ENCODE measurements around the gene CTDSPL2.

CTDSPL2 gene

DNA sequence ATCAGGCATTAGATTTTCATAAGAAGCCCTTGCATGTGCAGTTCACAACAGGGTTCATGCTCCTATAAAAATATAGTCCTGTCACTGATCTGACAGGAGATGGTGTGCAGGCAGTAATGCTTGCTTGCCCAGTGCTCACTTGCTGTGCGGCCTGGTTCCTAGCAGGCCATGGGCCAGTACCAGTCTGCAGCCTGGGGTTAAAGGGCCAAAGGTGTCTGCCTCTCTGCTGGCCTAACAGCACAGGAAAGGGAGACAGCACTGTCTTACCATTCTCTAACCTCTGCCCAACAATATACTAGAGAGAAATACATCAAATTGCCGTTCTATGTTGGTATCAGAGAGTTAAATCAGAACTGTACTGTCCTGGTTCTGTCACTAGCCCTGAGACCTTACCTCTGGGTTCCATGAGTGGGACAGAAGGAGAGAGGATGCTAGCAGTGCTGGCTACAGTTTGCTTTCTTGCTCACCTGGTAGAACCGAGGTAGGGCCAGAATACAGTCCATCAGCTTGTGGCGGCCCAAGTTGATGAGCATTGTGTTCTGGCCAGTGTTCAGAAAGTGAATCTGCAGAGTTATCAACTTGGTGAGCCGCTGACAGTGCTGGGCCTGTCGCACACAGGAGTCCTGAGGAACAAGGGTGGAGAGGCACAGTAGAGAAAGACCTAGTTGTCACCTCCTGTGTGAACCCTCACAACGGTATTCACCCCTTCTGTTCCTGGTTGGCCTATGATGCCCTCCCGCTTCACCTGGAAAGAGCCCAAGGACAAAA, 138.1 kb downstream of the CTDSPL2 start:
- Histone ChIP-seq H3K27me3 (ENCODE audit: control insufficient read depth, insufficient read depth, low read length) (no peaks in the 10 kb centered on the region), H3K4me1 (ENCODE audit: control insufficient read depth, insufficient read depth, low read length) (no peaks in the 10 kb centered on the region), H3K4me3 (ENCODE audit: low read length) (no peak overlapping the region), H3K36me3 (ENCODE audit: control insufficient read depth, insufficient read depth, low read length) (peaks cover 32% of the 10 kb centered on the region), H3K27ac (ENCODE audit: low read length) (no peak overlapping the region), H3K9me3 (ENCODE audit: control insufficient read depth, insufficient read depth, low read length) (no peaks in the 10 kb centered on the region)
- DNase-seq (ENCODE audit: low read depth, low spot score) = no peak
- WGBS (ENCODE audit: insufficient coverage, insufficient read length) = no CpG with 5 or more reads among the region's 8 CpGs

GRCh38 chr15:44566155-44566540, 138.7 kb downstream of the CTDSPL2 start:
- Histone ChIP-seq H3K9me3 (ENCODE audit: control insufficient read depth, insufficient read depth, low read length) (no peaks in the 10 kb centered on the region), H3K4me3 (ENCODE audit: low read length) (no peak overlapping the region), H3K36me3 (ENCODE audit: control insufficient read depth, insufficient read depth, low read length) (peaks cover 26% of the 10 kb centered on the region), H3K27me3 (ENCODE audit: control insufficient read depth, insufficient read depth, low read length) (no peaks in the 10 kb centered on the region), H3K4me1 (ENCODE audit: control insufficient read depth, insufficient read depth, low read length) (no peaks in the 10 kb centered on the region), H3K27ac (ENCODE audit: low read length) (no peak overlapping the region)
- no peak for DNase-seq (ENCODE audit: low read depth, low spot score)
- no CpG with 5 or more reads among the region's 4 CpGs for WGBS (ENCODE audit: insufficient coverage, insufficient read length)

GRCh38 chr15:44568338-44568737, 140.9 kb downstream of the CTDSPL2 start:
- no peaks in the 10 kb centered on the region for H3K9me3 ChIP-seq (ENCODE audit: control insufficient read depth, insufficient read depth, low read length)
- H3K27ac ChIP-seq (ENCODE audit: low read length) = no peak overlapping the region
- no CpG with 5 or more reads among the region's 3 CpGs for WGBS (ENCODE audit: insufficient coverage, insufficient read length)
- H3K4me3 ChIP-seq (ENCODE audit: low read length) = no peak overlapping the region
- H3K36me3 ChIP-seq (ENCODE audit: control insufficient read depth, insufficient read depth, low read length) = peaks cover 21% of the 10 kb centered on the region
- H3K4me1 ChIP-seq (ENCODE audit: control insufficient read depth, insufficient read depth, low read length) = no peaks in the 10 kb centered on the region
- no peak for DNase-seq (ENCODE audit: low read depth, low spot score)
- H3K27me3 ChIP-seq (ENCODE audit: control insufficient read depth, insufficient read depth, low read length) = no peaks in the 10 kb centered on the region

DNA sequence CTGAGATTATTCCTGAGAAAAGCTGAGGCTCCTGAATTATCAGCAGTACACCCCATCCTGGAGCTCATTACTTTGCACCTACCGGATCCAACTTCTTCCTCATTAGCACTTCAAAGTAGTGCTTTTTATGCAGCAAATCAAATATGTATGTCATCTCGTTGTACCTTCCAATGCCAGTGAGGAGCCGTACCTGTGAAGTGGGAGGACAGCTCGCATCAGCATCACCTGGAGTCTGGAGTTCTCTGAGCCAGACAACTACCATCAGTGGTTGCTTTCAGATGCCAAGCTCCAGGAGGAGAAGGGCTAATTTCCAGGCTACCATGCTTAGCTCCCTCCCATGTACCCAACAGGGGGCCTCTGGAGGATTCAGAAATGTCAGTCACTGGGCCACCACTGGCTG, 141.9 kb downstream of the CTDSPL2 start:
- H3K9me3 ChIP-seq (ENCODE audit: control insufficient read depth, insufficient read depth, low read length) = no peaks in the 10 kb centered on the region
- no CpG with 5 or more reads among the region's 4 CpGs for WGBS (ENCODE audit: insufficient coverage, insufficient read length)
- H3K27ac ChIP-seq (ENCODE audit: low read length) = no peak overlapping the region
- peaks cover 18% of the 10 kb centered on the region for H3K36me3 ChIP-seq (ENCODE audit: control insufficient read depth, insufficient read depth, low read length)
- DNase-seq (ENCODE audit: low read depth, low spot score) = no peak
- no peak overlapping the region for H3K4me3 ChIP-seq (ENCODE audit: low read length)
- H3K4me1 ChIP-seq (ENCODE audit: control insufficient read depth, insufficient read depth, low read length) = no peaks in the 10 kb centered on the region; the same call in 1 of the 2 replicates
- no peaks in the 10 kb centered on the region for H3K27me3 ChIP-seq (ENCODE audit: control insufficient read depth, insufficient read depth, low read length)

DNA sequence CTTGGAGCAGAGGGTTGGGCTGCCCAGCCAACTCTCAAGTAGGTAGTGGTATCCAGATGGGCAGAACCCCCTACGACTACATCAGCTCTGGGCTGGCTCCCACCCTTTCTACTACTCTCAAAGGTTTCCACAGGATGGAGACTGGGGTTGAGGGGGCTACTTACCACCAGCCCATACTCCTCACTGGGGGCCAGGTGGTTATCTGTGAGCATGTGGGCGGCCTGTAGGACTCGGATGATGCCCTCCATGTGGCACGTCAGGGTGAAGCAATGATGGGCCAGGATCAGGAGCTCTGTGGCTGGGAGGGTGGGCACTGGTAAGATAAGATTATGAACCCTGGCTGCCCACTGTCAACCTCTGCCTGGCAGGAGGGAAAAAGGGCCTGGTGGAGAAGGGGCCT, 142.9 kb downstream of the CTDSPL2 start:
- Histone ChIP-seq H3K9me3 (ENCODE audit: control insufficient read depth, insufficient read depth, low read length) (no peaks in the 10 kb centered on the region), H3K27ac (ENCODE audit: low read length) (no peak overlapping the region), H3K36me3 (ENCODE audit: control insufficient read depth, insufficient read depth, low read length) (peaks cover 11% of the 10 kb centered on the region), H3K4me3 (ENCODE audit: low read length) (no peak overlapping the region), H3K27me3 (ENCODE audit: control insufficient read depth, insufficient read depth, low read length) (no peaks in the 10 kb centered on the region), H3K4me1 (ENCODE audit: control insufficient read depth, insufficient read depth, low read length) (no peaks in the 10 kb centered on the region; the same call in 1 of the 2 replicates)
- no peak for DNase-seq (ENCODE audit: low read depth, low spot score)
- WGBS (ENCODE audit: insufficient coverage, insufficient read length) = no CpG with 5 or more reads among the region's 4 CpGs

- H3K27me3 ChIP-seq (ENCODE audit: control insufficient read depth, insufficient read depth, low read length) = no peaks in the 10 kb centered on the region
- no peaks in the 10 kb centered on the region for H3K9me3 ChIP-seq (ENCODE audit: control insufficient read depth, insufficient read depth, low read length)
- DNase-seq (ENCODE audit: low read depth, low spot score) = no peak
- H3K4me1 ChIP-seq (ENCODE audit: control insufficient read depth, insufficient read depth, low read length) = no peaks in the 10 kb centered on the region; the same call in 1 of the 2 replicates
- no peak overlapping the region for H3K4me3 ChIP-seq (ENCODE audit: low read length)
- no peaks in the 10 kb centered on the region; the same call in 1 of the 2 replicates for H3K36me3 ChIP-seq (ENCODE audit: control insufficient read depth, insufficient read depth, low read length)
- H3K27ac ChIP-seq (ENCODE audit: low read length) = no peak overlapping the region
- no CpG with 5 or more reads among the region's 6 CpGs for WGBS (ENCODE audit: insufficient coverage, insufficient read length)
Measured at GRCh38 chr15:44573386-44573785, 146.0 kb downstream of the CTDSPL2 start.

DNA sequence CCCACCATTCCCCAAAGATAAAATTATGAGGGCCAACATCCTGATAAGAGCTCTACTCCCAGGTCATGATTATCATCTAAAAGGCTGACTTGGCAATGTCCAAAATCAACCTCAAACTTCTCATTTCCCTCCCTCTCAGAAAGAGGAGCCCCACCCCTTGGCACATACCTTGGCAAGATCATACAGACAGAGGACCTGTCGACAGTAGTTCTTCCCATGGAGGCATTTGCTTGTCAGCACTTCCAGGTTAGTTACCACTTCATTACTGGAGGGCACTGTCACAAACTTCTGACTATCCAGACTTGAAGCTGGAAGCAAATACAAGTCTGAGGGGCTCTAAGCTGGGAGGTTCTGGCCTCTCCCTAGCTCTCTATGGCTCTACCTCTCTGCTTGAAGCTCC, 147.3 kb downstream of the CTDSPL2 start:
- H3K36me3 ChIP-seq (ENCODE audit: control insufficient read depth, insufficient read depth, low read length) = no peaks in the 10 kb centered on the region; the same call in 1 of the 2 replicates
- H3K27ac ChIP-seq (ENCODE audit: low read length) = no peak overlapping the region
- no peaks in the 10 kb centered on the region for H3K27me3 ChIP-seq (ENCODE audit: control insufficient read depth, insufficient read depth, low read length)
- H3K9me3 ChIP-seq (ENCODE audit: control insufficient read depth, insufficient read depth, low read length) = no peaks in the 10 kb centered on the region
- no peak overlapping the region for H3K4me3 ChIP-seq (ENCODE audit: low read length)
- no peak for DNase-seq (ENCODE audit: low read depth, low spot score)
- no CpG with 5 or more reads among the region's 1 CpG for WGBS (ENCODE audit: insufficient coverage, insufficient read length)
- H3K4me1 ChIP-seq (ENCODE audit: control insufficient read depth, insufficient read depth, low read length) = no peaks in the 10 kb centered on the region; the same call in 1 of the 2 replicates
